Esophagus squamous epithelium (tissue), 5 donors: ENCODE data around the gene PLSCR1. TPM values are rescaled to one million over a fixed set of nuclear protein-coding genes. Genes with fewer than 3 reads are reported as not detected.
A peak's percentile ranks its signal among the peaks of the same experiment; 100 is the strongest.

ENCODE experiments used
- DNase-seq: peaks from one replicate; lab custom pipeline; 2025; lab: John Stamatoyannopoulos, UW
- H3K27ac ChIP-seq, 4 donors: fragments of 200-600 bp; sonication (generic); one replicate each; pipeline ENCODE4 v1.5.1; 2016 to 2019; ENCODE audit warnings: mild to moderate bottlenecking in 1 of 4
- H3K27me3 ChIP-seq, 4 donors: fragments of 200-600 bp; sonication (generic); 1 replicate in 3 of 4; 2 replicates in 1 of 4; pipeline versions ENCODE4 v1.5.1 to v1.6.0; 2017 to 2021; ENCODE audit warnings: antibody characterized with exemption in 1 of 4
- H3K36me3 ChIP-seq, 3 donors: fragments of 200-600 bp; sonication (generic); one replicate each; pipeline ENCODE4 v1.5.1; 2016 to 2019
- H3K4me1 ChIP-seq, 3 donors: fragments of 200-600 bp; sonication (generic); one replicate each; pipeline ENCODE4 v1.5.1; 2017 to 2019
- H3K4me3 ChIP-seq, 4 donors: fragments of 200-600 bp; sonication (generic); 1 replicate in 3 of 4; 2 replicates in 1 of 4; pipeline ENCODE4 v1.5.1; 2016 to 2019; ENCODE audit warnings: mild to moderate bottlenecking in 2 of 4, moderate library complexity in 1 of 4
- H3K9me3 ChIP-seq, 3 donors: fragments of 200-600 bp; sonication (generic); one replicate each; pipeline ENCODE4 v1.5.1; 2016 to 2019
- POLR2A ChIP-seq, 4 donors: fragments of 450-650 bp; IDR thresholded peaks; one replicate each; pipeline ENCODE4 v1.6.1; 2017; ENCODE audit warnings: antibody characterized with exemption in 4 of 4, mild to moderate bottlenecking in 4 of 4, moderate library complexity in 3 of 4
- WGBS, 2 donors: methylation state at CpG; one replicate each; pipeline ENCODE4 v1.1.5; 2018; 5-methylcytosine and 5-hydroxymethylcytosine counted together
- intact Hi-C: fragments of 100-400 bp; cut with DNase I; formaldehyde crosslinking; loops from one replicate; pipeline ENCODE4 v1.15.0; 2022
- total RNA-seq, 4 donors: library from RNA; depleted of rRNA; stranded (reverse); fragments of >200 nt; gene quantifications; one replicate each; pipeline ENCODE4 v1.1.0, GENCODE V29; 2016
- TF ChIP-seq, protein P1 (sequence below), 6 experiments: fragments of 450-650 bp in 4 of 6; fragments of 200-600 bp in 2 of 6; sonication (generic) in 2 of 6; IDR thresholded peaks; one replicate each; pipeline ENCODE4 v1.5.1; 2016 to 2019; ENCODE audit warnings: antibody characterized with exemption in 6 of 6, mild to moderate bottlenecking in 4 of 6, moderate library complexity in 4 of 6
- donor health status: DM: yes; HTN: yes; CAD: no.

The PLSCR1 gene
- total RNA-seq, 4 donors from 2014 or later = 51.1 to 138 (median 63.3) TPM

DNA sequence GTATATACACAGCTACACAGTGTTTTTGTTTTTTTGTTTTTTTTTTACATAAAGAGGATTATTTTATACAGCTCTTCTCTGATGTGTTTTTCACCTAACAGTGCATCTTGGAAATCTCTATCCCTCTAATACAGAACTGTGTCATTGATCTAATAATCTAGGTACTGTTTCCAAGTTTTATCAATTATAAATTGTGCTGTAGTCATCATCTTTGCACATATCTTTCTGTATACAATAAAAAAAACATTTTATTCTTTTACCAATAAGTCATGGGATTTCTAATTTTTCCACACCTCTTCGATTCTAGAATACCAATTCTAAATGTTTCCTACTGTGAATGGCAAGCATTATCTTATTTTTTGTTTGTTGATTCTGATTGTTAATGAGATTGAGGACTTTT, 73.4 kb downstream of the PLSCR1 start:
- intact Hi-C loops = no loop called here

DNA sequence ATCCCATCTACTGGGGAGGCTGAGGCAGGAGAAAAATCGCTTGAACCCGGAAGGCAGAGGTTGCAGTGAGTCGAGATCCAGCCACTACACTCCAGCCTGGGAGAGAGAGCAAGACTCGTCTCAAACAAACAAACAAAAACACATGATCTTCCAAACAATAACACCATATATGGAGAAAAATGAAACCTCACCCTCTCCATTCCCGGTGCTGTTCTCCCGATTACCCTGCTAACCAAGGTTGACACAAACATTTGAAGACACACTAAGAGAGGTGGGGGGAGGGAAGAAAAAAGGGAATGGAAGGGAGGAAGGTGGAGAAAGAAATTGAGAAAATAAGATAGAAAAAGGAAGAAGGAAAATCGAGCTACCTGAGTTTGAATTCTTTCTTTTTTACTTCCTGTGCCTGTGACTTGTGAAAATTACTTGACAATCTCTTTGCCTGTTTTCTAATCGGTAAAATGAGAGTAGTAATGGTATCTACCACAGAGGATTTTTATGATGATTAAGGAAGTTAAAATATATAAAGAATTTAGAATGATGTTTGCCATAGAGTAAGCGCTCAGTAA, 73.9 kb downstream of the PLSCR1 start:
- Histone ChIP-seq H3K4me1 (peaks cover 0 to 20% (median 5%) of the 10 kb centered on the region in 3 donors), H3K4me3 (no peak overlapping the region), H3K27me3 (no peaks in the 10 kb centered on the region), H3K27ac (peak overlapping the region in 1 of 4 donors; percentile 91), H3K9me3 (no peaks in the 10 kb centered on the region), H3K36me3 (no peaks in the 10 kb centered on the region)
- DNase-seq = no peak
- WGBS, 2 donors = 80 to 86% methylated on average over 9 of the region's 9 CpGs
- intact Hi-C loops = no loop called here
- TF ChIP-seq, protein P1, sequence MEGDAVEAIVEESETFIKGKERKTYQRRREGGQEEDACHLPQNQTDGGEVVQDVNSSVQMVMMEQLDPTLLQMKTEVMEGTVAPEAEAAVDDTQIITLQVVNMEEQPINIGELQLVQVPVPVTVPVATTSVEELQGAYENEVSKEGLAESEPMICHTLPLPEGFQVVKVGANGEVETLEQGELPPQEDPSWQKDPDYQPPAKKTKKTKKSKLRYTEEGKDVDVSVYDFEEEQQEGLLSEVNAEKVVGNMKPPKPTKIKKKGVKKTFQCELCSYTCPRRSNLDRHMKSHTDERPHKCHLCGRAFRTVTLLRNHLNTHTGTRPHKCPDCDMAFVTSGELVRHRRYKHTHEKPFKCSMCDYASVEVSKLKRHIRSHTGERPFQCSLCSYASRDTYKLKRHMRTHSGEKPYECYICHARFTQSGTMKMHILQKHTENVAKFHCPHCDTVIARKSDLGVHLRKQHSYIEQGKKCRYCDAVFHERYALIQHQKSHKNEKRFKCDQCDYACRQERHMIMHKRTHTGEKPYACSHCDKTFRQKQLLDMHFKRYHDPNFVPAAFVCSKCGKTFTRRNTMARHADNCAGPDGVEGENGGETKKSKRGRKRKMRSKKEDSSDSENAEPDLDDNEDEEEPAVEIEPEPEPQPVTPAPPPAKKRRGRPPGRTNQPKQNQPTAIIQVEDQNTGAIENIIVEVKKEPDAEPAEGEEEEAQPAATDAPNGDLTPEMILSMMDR (IDR thresholded peaks at IDR 0.05) = no peak
- no peak for TF ChIP-seq POLR2A (IDR thresholded peaks at IDR 0.05)

More for the DNA sequence above, 73.4 kb downstream of the PLSCR1 start:
- H3K27ac ChIP-seq = no peak overlapping the region
- H3K27me3 ChIP-seq = no peaks in the 10 kb centered on the region
- no peak for DNase-seq
- no peaks in the 10 kb centered on the region for H3K9me3 ChIP-seq
- no peak overlapping the region for H3K4me3 ChIP-seq
- H3K4me1 ChIP-seq = peaks cover 0 to 20% (median 5%) of the 10 kb centered on the region in 3 donors
- TF ChIP-seq, protein P1 (IDR thresholded peaks at IDR 0.05) = no peak
- no peak for TF ChIP-seq POLR2A (IDR thresholded peaks at IDR 0.05)
- no peaks in the 10 kb centered on the region for H3K36me3 ChIP-seq
- 80 to 90% methylated on average over 1 of the region's 1 CpG for WGBS, 2 donors

DNA sequence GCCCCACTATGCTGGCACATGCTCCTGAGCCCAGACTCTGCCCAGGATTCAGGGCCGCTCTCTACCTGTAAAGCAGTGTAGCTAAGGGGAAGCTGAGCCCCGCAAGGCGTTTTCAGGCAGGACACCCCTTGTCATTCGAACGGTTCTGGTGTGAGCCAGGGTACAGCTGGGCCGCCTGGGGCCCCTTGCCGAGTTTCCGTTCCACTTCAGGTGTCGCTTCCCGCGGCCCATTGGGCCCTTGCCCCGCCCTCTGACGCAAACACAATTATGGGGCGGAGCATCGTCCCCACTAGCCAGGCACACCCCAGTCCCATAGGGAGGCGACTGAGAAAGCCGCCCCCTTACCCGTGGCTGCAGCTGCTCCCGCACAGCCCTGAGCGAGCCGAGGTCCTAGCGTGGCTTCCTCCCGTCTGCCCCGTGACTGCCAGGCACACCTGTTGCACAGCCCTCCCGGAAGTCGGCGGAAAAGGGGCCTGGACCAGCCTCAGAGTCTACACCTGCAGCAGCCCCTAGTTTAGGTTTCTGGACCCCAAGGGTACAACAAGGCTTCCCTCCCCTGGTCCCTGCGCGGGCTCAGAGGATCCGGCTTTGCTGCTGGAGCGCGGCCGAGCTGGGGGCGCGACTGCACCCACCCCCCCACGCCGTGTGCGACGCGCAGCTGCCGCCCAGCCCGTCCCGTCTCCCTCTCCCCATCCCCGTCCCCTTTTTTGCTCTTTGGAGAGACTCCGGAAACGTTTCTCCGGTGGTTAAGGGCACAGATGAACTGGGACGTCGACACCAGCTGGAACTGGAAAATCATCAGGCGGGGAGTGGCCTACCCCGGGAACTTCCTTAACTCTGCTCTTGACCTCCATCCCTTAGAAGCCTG, 75.0 kb downstream of the PLSCR1 start, which contains the start of gene PLSCR2:
Gene PLSCR2 (minus strand): TSS at position 412 of the 868 bp plus-strand sequence. CDS start 9,657 bp downstream, outside the sequence.
- H3K4me3 ChIP-seq = peak within 1 kb of the TSS; percentile 56 to 75 (median 64)
- 27% methylated on average over 11 of the region's 51 CpGs; no CpG with 5 or more reads in 1 of the 2 donors for WGBS, 2 donors
- DNase-seq = peak; percentile 11
- H3K9me3 ChIP-seq = no peaks in the 10 kb centered on the region
- intact Hi-C loops = no loop called here
- H3K36me3 ChIP-seq = no peaks in the 10 kb centered on the region
- peak in 2 of 4 donors; percentile 19 to 81 for TF ChIP-seq POLR2A (IDR thresholded peaks at IDR 0.05)
- TF ChIP-seq, protein P1 (IDR thresholded peaks at IDR 0.05) = no peak
- peaks cover 0 to 22% (median 10%) of the 10 kb centered on the region in 3 donors for H3K4me1 ChIP-seq
- no peaks in the 10 kb centered on the region for H3K27me3 ChIP-seq
- H3K27ac ChIP-seq = peak within 1 kb of the TSS; percentile 81 to 91 (median 86)

DNA sequence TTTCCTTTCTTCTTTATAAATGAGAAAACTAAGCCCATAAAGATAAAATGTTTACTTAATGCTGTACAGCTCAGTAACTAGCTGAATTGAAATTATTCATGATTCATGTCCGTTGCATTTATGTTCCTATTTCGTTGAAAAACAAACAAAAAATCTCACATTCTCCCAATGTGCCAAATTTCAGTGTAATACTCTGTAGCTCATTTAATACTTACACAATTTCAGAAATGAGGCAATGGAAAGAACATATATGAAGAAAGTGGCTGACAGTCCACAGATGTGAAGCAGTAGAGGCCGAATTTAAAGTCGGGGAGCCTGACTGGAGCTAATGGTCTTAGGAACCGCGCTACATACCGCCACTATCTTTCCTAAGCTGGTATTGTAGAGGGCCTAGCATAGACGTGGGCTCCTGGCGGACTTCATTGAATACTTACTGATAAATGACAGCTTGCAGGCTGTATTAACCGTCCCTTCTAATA, 75.7 kb downstream of the PLSCR1 start:
- H3K9me3 ChIP-seq = no peaks in the 10 kb centered on the region
- intact Hi-C loops = no loop called here
- peaks cover 0 to 24% (median 10%) of the 10 kb centered on the region in 3 donors for H3K4me1 ChIP-seq
- 74 to 76% methylated on average over 10 of the region's 10 CpGs for WGBS, 2 donors
- no peaks in the 10 kb centered on the region for H3K36me3 ChIP-seq
- H3K27me3 ChIP-seq = no peaks in the 10 kb centered on the region
- H3K27ac ChIP-seq = peak overlapping the region; percentile 81 to 91 (median 86)
- no peak for TF ChIP-seq POLR2A (IDR thresholded peaks at IDR 0.05)
- TF ChIP-seq, protein P1 (IDR thresholded peaks at IDR 0.05) = no peak
- DNase-seq = no peak
- H3K4me3 ChIP-seq = peak overlapping the region in 3 of 4 donors; percentile 62 to 75 (median 67)
